H1 (cell line): Measurements from ENCODE around the gene PRDX3. TPM values are rescaled to one million over a fixed set of nuclear protein-coding genes. Genes with fewer than 3 reads are reported as not detected.

Experiments used
- CTCF ChIA-PET: fragments of 300-600 bp; sonication (Branson Sonifier 250); formaldehyde crosslinking; loops from one replicate; lab custom pipeline; 2021; ENCODE audit not compliant: partially characterized antibody; lab: Charles Lee
- POLR2A ChIA-PET: fragments of 300-600 bp; sonication (Branson Sonifier 250); formaldehyde crosslinking; loops from one replicate; lab custom pipeline; 2021; ENCODE audit warnings: inconsistent platforms; ENCODE audit not compliant: partially characterized antibody; lab: Charles Lee
- DNase-seq, 2 experiments: peaks; one replicate each; pipeline versions ENCODE4 v3.0.0 to v3.0.0-alpha.2; 2010 to 2022; ENCODE audit warnings: low spot score in 2 of 2, low read depth in 1 of 2, mixed read lengths in 1 of 2
- FAIRE-seq: peaks from 2 replicates; lab custom pipeline; 2011; peaks lifted over from hg19 to GRCh38; lab: Jason Lieb, UNC
- H2AFZ ChIP-seq: 2 replicates; pipeline ENCODE4 v1.8.1; 2012; ENCODE audit warnings: low read length, inconsistent platforms
- H2AK5ac ChIP-seq: 2 replicates; pipeline ENCODE4 v1.6.1; 2013; ENCODE audit warnings: low read depth, low read length
- H2BK120ac ChIP-seq: replicated peaks from 2 replicates; pipeline ENCODE3; 2013; ENCODE audit warnings: low read depth, low read length, inconsistent platforms
- H2BK12ac ChIP-seq: 2 replicates; pipeline ENCODE4 v1.6.1; 2013; ENCODE audit warnings: low read depth, low read length
- H2BK15ac ChIP-seq: 2 replicates; pipeline ENCODE4 v1.6.1; 2013; ENCODE audit warnings: low read length
- H2BK20ac ChIP-seq: 2 replicates; pipeline ENCODE4 v1.6.1; 2013; ENCODE audit warnings: low read length
- H2BK5ac ChIP-seq: 2 replicates; pipeline ENCODE4 v1.6.1; 2013; ENCODE audit warnings: low read depth, low read length
- H3K14ac ChIP-seq: 2 replicates; pipeline ENCODE4 v1.6.1; 2013; ENCODE audit warnings: inconsistent platforms; ENCODE audit not compliant: insufficient read length
- H3K18ac ChIP-seq: 2 replicates; pipeline ENCODE4 v1.6.1; 2013; ENCODE audit warnings: low read length; ENCODE audit errors: extremely low read depth
- H3K23ac ChIP-seq: 2 replicates; pipeline ENCODE4 v1.6.1; 2013; ENCODE audit warnings: inconsistent platforms; ENCODE audit not compliant: insufficient read length
- H3K23me2 ChIP-seq: 2 replicates; pipeline ENCODE4 v1.6.1; 2013; ENCODE audit warnings: low read depth, low read length
- H3K27ac ChIP-seq: 2 replicates; pipeline ENCODE4 v1.6.1; 2011; ENCODE audit warnings: low read depth, low read length, inconsistent platforms
- H3K27me3 ChIP-seq, 4 experiments: replicated peaks in 1 of 4; 1 replicate in 1 of 4; 2 replicates in 3 of 4; pipeline versions ENCODE4 v1.6.1 to v1.8.1; 2011 to 2013; ENCODE audit warnings: low read length in 3 of 4, mild to moderate bottlenecking in 3 of 4, inconsistent platforms in 2 of 4, mixed read lengths in 2 of 4, moderate library complexity in 1 of 4; ENCODE audit not compliant: control insufficient read depth in 3 of 4, insufficient read depth in 3 of 4; ENCODE audit errors: extremely low read depth in 1 of 4
- H3K36me3 ChIP-seq, 4 experiments: 2 replicates each; pipeline versions ENCODE4 v1.6.1 to v1.8.1; 2011 to 2013; ENCODE audit warnings: mild to moderate bottlenecking in 4 of 4, low read length in 3 of 4, moderate library complexity in 2 of 4, control low read depth in 1 of 4, inconsistent platforms in 1 of 4; ENCODE audit not compliant: insufficient read depth in 4 of 4, control insufficient read depth in 2 of 4
- H3K4ac ChIP-seq: replicated peaks from 2 replicates; pipeline ENCODE3; 2013; ENCODE audit warnings: low read length, low read depth, mixed read lengths, inconsistent platforms; ENCODE audit not compliant: insufficient read length
- H3K4me1 ChIP-seq, 4 experiments: replicated peaks in 1 of 4; 1 replicate in 1 of 4; 2 replicates in 3 of 4; pipeline versions ENCODE4 v1.6.1 to v1.8.1; 2011 to 2013; ENCODE audit warnings: low read length in 3 of 4, inconsistent platforms in 2 of 4, mixed read lengths in 1 of 4; ENCODE audit not compliant: insufficient read depth in 4 of 4, control insufficient read depth in 3 of 4
- H3K4me2 ChIP-seq, 2 experiments: 2 replicates each; pipeline versions ENCODE4 v1.6.1 to v1.8.1; 2011 to 2013; ENCODE audit warnings: low read depth in 2 of 2, low read length in 2 of 2, control low read depth in 1 of 2, inconsistent platforms in 1 of 2, mild to moderate bottlenecking in 1 of 2; ENCODE audit not compliant: insufficient read depth in 1 of 2
- H3K4me3 ChIP-seq, 4 experiments: fragments of 200-600, 300-600 bp in 1 of 4; sonication (generic), shearing (Covaris generic), sonication (Bioruptor Twin) in 1 of 4; 2 replicates each; pipeline versions ENCODE4 v1.5.1 to v1.8.1; 2011 to 2016; ENCODE audit warnings: low read length in 4 of 4, low read depth in 3 of 4, control low read depth in 2 of 4, inconsistent platforms in 2 of 4, mild to moderate bottlenecking in 2 of 4, mixed read lengths in 1 of 4, moderate library complexity in 1 of 4; ENCODE audit not compliant: insufficient read depth in 2 of 4; ENCODE audit errors: extremely low read depth in 1 of 4
- H3K56ac ChIP-seq: replicated peaks from 2 replicates; pipeline ENCODE3; 2013; ENCODE audit warnings: low read depth, mild to moderate bottlenecking, mixed read lengths, low read length, inconsistent platforms; ENCODE audit not compliant: insufficient read length
- H3K79me1 ChIP-seq: 2 replicates; pipeline ENCODE4 v1.6.1; 2013; ENCODE audit warnings: low read depth, low read length, control low read depth
- H3K79me2 ChIP-seq, 2 experiments: 2 replicates each; pipeline versions ENCODE4 v1.6.1 to v1.8.1; 2012 to 2013; ENCODE audit warnings: low read length in 2 of 2, mild to moderate bottlenecking in 2 of 2, inconsistent platforms in 1 of 2; ENCODE audit not compliant: insufficient read depth in 2 of 2, control insufficient read depth in 1 of 2
- H3K9ac ChIP-seq, 4 experiments: replicated peaks in 1 of 4; 1 replicate in 1 of 4; 2 replicates in 3 of 4; pipeline versions ENCODE4 v1.6.1 to v1.8.1; 2011 to 2013; ENCODE audit warnings: low read depth in 3 of 4, low read length in 3 of 4, control low read depth in 2 of 4, mild to moderate bottlenecking in 2 of 4, moderate library complexity in 2 of 4, inconsistent platforms in 1 of 4; ENCODE audit errors: extremely low read depth in 1 of 4
- H3K9me3 ChIP-seq, 2 experiments: 2 replicates each; pipeline versions ENCODE4 v1.6.1 to v1.8.1; 2012 to 2013; ENCODE audit warnings: mild to moderate bottlenecking in 2 of 2, moderate library complexity in 2 of 2, control low read depth in 1 of 2, inconsistent platforms in 1 of 2, low read depth in 1 of 2, low read length in 1 of 2, mixed read lengths in 1 of 2; ENCODE audit not compliant: insufficient read depth in 2 of 2
- H4K20me1 ChIP-seq, 2 experiments: replicated peaks in 1 of 2; 2 replicates each; pipeline versions ENCODE3 to v1.8.1; 2011 to 2013; ENCODE audit warnings: inconsistent platforms in 2 of 2, low read length in 2 of 2, mild to moderate bottlenecking in 1 of 2; ENCODE audit not compliant: insufficient read depth in 2 of 2, control insufficient read depth in 1 of 2
- H4K5ac ChIP-seq: 2 replicates; pipeline ENCODE4 v1.6.1; 2013; ENCODE audit warnings: low read length, low read depth, mixed read lengths, inconsistent platforms; ENCODE audit not compliant: insufficient read length
- H4K8ac ChIP-seq: 2 replicates; pipeline ENCODE4 v1.8.0; 2013; ENCODE audit warnings: mild to moderate bottlenecking, moderate library complexity, low read length, inconsistent platforms; ENCODE audit not compliant: insufficient read depth; ENCODE audit errors: extremely low read depth
- H4K91ac ChIP-seq: replicated peaks from 2 replicates; pipeline ENCODE3; 2013; ENCODE audit warnings: low read length, mixed read lengths, inconsistent platforms; ENCODE audit not compliant: insufficient read length
- ATF3 ChIP-seq: IDR thresholded peaks from 2 replicates; pipeline ENCODE4 v1.6.1; 2011; ENCODE audit warnings: low read depth, mild to moderate bottlenecking, low read length; ENCODE audit not compliant: insufficient read depth
- CBX5 ChIP-seq: fragments of 300-800, 300-1000 bp; sonication (generic); IDR thresholded peaks from 2 replicates; pipeline ENCODE4 v1.7.1; 2016; ENCODE audit warnings: antibody characterized with exemption, low read length, low read depth
- CHD2 ChIP-seq: IDR thresholded peaks from 2 replicates; pipeline ENCODE4 v1.6.1; 2012; ENCODE audit warnings: low read length, improper control_type of control experiment
- CREB1 ChIP-seq: IDR thresholded peaks from 2 replicates; pipeline ENCODE4 v1.6.1; 2012; ENCODE audit warnings: inconsistent platforms
- GABPA ChIP-seq: IDR thresholded peaks from 2 replicates; pipeline ENCODE4 v1.6.1; 2011; ENCODE audit warnings: mild to moderate bottlenecking, low read length, moderate library complexity, borderline replicate concordance; ENCODE audit not compliant: insufficient read depth
- HDAC2 ChIP-seq, 2 experiments: fragments of 300-600 bp in 1 of 2; sonication (generic) in 1 of 2; IDR thresholded peaks; 2 replicates each; pipeline ENCODE4 v1.6.1; 2011 to 2012; ENCODE audit warnings: low read depth in 2 of 2, low read length in 2 of 2, mild to moderate bottlenecking in 2 of 2, moderate library complexity in 2 of 2, borderline replicate concordance in 1 of 2, inconsistent platforms in 1 of 2
- KDM5A ChIP-seq: fragments of 200-600 bp; IDR thresholded peaks from 2 replicates; pipeline ENCODE4 v1.7.1; 2012; ENCODE audit warnings: mild to moderate bottlenecking, low read length, inconsistent platforms, mixed read lengths
- MAX ChIP-seq: IDR thresholded peaks from 2 replicates; pipeline ENCODE4 v1.6.1; 2012; ENCODE audit warnings: inconsistent platforms
- NRF1 ChIP-seq: IDR thresholded peaks from 2 replicates; pipeline ENCODE4 v1.6.1; 2011; ENCODE audit warnings: mild to moderate bottlenecking, low read depth, low read length, improper control_type of control experiment
- RNF2 ChIP-seq: fragments of 200-900, 300-1000 bp; sonication (generic); IDR thresholded peaks from 2 replicates; pipeline ENCODE4 v1.7.1; 2016; ENCODE audit warnings: borderline replicate concordance, low read depth, mild to moderate bottlenecking, antibody characterized with exemption, low read length; ENCODE audit not compliant: poor library complexity, severe bottlenecking; ENCODE audit errors: missing control alignments
- SIN3A ChIP-seq, 2 experiments: IDR thresholded peaks in 1 of 2; conservative IDR thresholded peaks in 1 of 2; 2 replicates each; pipeline ENCODE4 v1.6.1; 2011 to 2012; ENCODE audit warnings: low read length in 2 of 2, improper control_type of control experiment in 1 of 2, low read depth in 1 of 2, mild to moderate bottlenecking in 1 of 2
- TAF1 ChIP-seq: IDR thresholded peaks from 2 replicates; pipeline ENCODE4 v1.6.1; 2011; ENCODE audit warnings: mild to moderate bottlenecking, low read depth, low read length
- TAF7 ChIP-seq: optimal IDR thresholded peaks from 2 replicates; pipeline ENCODE3; 2011; ENCODE audit warnings: low read depth, mild to moderate bottlenecking, inconsistent platforms, low read length, moderate library complexity, borderline replicate concordance
- WGBS, 2 experiments: shearing (Covaris generic) in 1 of 2; methylation state at CpG; one replicate each; pipeline versions ENCODE4 v1.1.6 to v1.1.7; 2013 to 2015; ENCODE audit warnings: low lambda C conversion rate in 2 of 2, mixed read lengths in 2 of 2, inconsistent platforms in 1 of 2, low coverage in 1 of 2, missing lambda C conversion rate in 1 of 2; ENCODE audit not compliant: insufficient replicate concordance in 2 of 2, insufficient coverage in 1 of 2, insufficient read length in 1 of 2; ENCODE audit errors: extremely low coverage in 1 of 2, missing lambda C conversion rate in 1 of 2; 5-methylcytosine and 5-hydroxymethylcytosine counted together
- polyA plus RNA-seq, 7 experiments: library from polyadenylated mRNA; depleted of rRNA in 3 of 7; stranded (reverse) in 5 of 7; unstranded in 2 of 7; fragments of >200 nt in 5 of 7; fragments of 200-250 nt in 2 of 7; gene quantifications; 1 replicate in 5 of 7; 2 replicates in 1 of 7; 4 replicates in 1 of 7; pipeline versions ENCODE4 v1.2.1 to v1.2.3, GENCODE V29; 2011 to 2013; ENCODE audit warnings: missing spikeins in 2 of 7, mixed read lengths in 2 of 7
- total RNA-seq: library from RNA; stranded (reverse); fragmentation: NEBNext Ultra II Directional; extraction: Animal tissue kit (Norgen Biotek cat#: 25700); gene quantifications from 2 replicates; pipeline ENCODE4 v1.2.1, GENCODE V29; 2021

Gene PRDX3
- total and polyA plus RNA-seq, 2 of the 8 experiments (the other 6 are each of a cell fraction or from before 2014, with no cell fraction given), result 201 to 208 TPM

GRCh38 chr10:119190353-119190752 lies 11.7 kb upstream of the PRDX3 start:
- no peak overlapping the region for H2BK20ac ChIP-seq
- H3K27ac ChIP-seq, result no peak overlapping the region
- H2AK5ac ChIP-seq, result no peak overlapping the region
- H2BK12ac ChIP-seq, result no peak overlapping the region
- no peaks in the 10 kb centered on the region for H3K4me1 ChIP-seq
- no peak overlapping the region for H3K56ac ChIP-seq
- no peak overlapping the region for H3K4me2 ChIP-seq
- no peaks in the 10 kb centered on the region for H3K23me2 ChIP-seq
- no peak overlapping the region for H2BK5ac ChIP-seq
- H3K79me2 ChIP-seq, result no peaks in the 10 kb centered on the region
- CTCF ChIA-PET, result interaction anchor here (0.8 to 4.5 kb wide), 14 partner anchors 9 to 365 kb away, joined by 3 to 52 read pairs (median 4); no protein-coding TSS in a partner anchor
- WGBS, 2 experiments, result 83% methylated on average over 4 of the region's 4 CpGs; no CpG with 5 or more reads in 1 of the 2 experiments
- no peak overlapping the region for H3K4ac ChIP-seq
- H2AFZ ChIP-seq, result no peak overlapping the region
- no peak for FAIRE-seq
- no peak overlapping the region for H4K91ac ChIP-seq
- H2BK15ac ChIP-seq, result no peak overlapping the region
- H2BK120ac ChIP-seq, result no peak overlapping the region
- no peak for DNase-seq
- no peaks in the 10 kb centered on the region for H4K20me1 ChIP-seq
- no peak overlapping the region for H4K5ac ChIP-seq
- H3K14ac ChIP-seq, result no peak overlapping the region
- no peak overlapping the region for H3K18ac ChIP-seq
- no peak overlapping the region for H4K8ac ChIP-seq
- H3K4me3 ChIP-seq, result no peak overlapping the region
- H3K27me3 ChIP-seq, result no peaks in the 10 kb centered on the region
- POLR2A ChIA-PET, result interaction anchor here (1.5 to 1.9 kb wide), 2 partner anchors 11 to 25 kb away, joined by 3 to 5 read pairs; partner anchors contain the start of gene SFXN4
- no peaks in the 10 kb centered on the region for H3K9me3 ChIP-seq
- H3K23ac ChIP-seq, result no peak overlapping the region
- no peaks in the 10 kb centered on the region for H3K79me1 ChIP-seq
- H3K36me3 ChIP-seq, result no peaks in the 10 kb centered on the region
- no peak overlapping the region for H3K9ac ChIP-seq
- TF ChIP-seq CBX5 (no peak), SIN3A (conservative IDR thresholded peaks at IDR 0.05 in 1 of 2, IDR thresholded peaks at IDR 0.05 in 1 of 2; ENCODE audit: low read depth in 1 of 2, low read length in 2 of 2) (no peak), HDAC2 (IDR thresholded peaks at IDR 0.05; ENCODE audit: borderline replicate concordance in 1 of 2, low read depth in 2 of 2, low read length in 2 of 2) (no peak), TAF1 (no peak), KDM5A (no peak), NRF1 (no peak), MAX (no peak), TAF7 (no peak), GABPA (no peak), RNF2 (no peak), ATF3 (no peak), CHD2 (no peak), CREB1 (no peak)
